ENCODE measurements around the gene ZNF619. TPM values are rescaled to one million over a fixed set of nuclear protein-coding genes. Genes with fewer than 3 reads are reported as not detected.
A peak's percentile ranks its signal among the peaks of the same experiment; 100 is the strongest.

The ZNF619 gene
- total and polyA plus RNA-seq, 2 of the 13 experiments (the other 11 are each of a cell fraction or from before 2014, with no cell fraction given), result 0.83 to 5.2 TPM

DNA sequence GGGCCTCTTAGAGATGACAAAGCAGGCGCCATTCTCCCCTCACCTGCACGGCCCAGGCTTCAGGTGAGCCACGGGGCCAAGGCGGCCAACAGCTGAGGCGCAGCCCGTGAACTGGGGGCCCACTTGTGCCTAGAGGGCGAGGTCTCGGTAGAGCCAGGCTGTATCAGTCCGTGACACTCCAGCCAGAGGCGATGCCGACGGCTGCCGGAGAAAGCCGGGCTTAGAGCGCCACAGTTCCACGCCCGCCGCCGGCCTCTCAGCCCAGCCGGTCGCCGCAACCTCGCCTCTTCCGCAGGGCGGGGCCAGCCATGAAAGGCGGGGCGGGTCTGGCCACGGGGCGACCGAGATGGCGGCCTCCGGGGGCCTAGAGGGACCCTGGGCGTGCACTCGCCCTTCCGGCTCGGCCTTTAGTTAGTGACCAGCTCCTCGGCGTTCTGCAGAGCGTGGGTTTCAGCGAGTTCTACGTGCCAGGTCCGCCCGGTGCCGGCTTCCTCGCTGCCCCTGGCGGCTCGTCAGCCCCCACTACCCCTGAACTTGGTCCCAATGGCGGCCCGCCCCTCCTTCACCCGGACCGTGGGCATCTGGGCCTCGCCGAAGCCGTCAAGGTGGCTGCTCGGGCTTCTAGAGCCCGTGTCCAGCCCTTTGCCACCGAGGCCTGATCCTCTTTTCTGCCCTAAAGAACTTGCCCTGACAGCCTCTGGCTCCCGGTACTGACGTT, 47.8 kb downstream of the ZNF619 start, which contains the start of gene ZNF621 (continued):
- TF ChIP-seq, protein P1, sequence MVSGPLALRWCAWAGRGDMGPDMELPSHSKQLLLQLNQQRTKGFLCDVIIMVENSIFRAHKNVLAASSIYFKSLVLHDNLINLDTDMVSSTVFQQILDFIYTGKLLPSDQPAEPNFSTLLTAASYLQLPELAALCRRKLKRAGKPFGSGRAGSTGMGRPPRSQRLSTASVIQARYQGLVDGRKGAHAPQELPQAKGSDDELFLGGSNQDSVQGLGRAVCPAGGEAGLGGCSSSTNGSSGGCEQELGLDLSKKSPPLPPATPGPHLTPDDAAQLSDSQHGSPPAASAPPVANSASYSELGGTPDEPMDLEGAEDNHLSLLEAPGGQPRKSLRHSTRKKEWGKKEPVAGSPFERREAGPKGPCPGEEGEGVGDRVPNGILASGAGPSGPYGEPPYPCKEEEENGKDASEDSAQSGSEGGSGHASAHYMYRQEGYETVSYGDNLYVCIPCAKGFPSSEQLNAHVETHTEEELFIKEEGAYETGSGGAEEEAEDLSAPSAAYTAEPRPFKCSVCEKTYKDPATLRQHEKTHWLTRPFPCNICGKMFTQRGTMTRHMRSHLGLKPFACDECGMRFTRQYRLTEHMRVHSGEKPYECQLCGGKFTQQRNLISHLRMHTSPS (CRISPR knock-in tag; IDR thresholded peaks at IDR 0.05; ENCODE audit: low read depth), result no peak; the same call in 1 of the 2 replicates
- no peak for TF ChIP-seq ZNF282 (IDR thresholded peaks at IDR 0.05; ENCODE audit: partially characterized antibody)
- TF ChIP-seq, protein P2, sequence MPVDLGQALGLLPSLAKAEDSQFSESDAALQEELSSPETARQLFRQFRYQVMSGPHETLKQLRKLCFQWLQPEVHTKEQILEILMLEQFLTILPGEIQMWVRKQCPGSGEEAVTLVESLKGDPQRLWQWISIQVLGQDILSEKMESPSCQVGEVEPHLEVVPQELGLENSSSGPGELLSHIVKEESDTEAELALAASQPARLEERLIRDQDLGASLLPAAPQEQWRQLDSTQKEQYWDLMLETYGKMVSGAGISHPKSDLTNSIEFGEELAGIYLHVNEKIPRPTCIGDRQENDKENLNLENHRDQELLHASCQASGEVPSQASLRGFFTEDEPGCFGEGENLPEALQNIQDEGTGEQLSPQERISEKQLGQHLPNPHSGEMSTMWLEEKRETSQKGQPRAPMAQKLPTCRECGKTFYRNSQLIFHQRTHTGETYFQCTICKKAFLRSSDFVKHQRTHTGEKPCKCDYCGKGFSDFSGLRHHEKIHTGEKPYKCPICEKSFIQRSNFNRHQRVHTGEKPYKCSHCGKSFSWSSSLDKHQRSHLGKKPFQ (CRISPR knock-in tag; IDR thresholded peaks at IDR 0.05; ENCODE audit: insufficient replicate concordance), result peak; percentile 44
- no peak for TF ChIP-seq ZNF780A (CRISPR knock-in tag; IDR thresholded peaks at IDR 0.05)
- TF ChIP-seq, protein P3, sequence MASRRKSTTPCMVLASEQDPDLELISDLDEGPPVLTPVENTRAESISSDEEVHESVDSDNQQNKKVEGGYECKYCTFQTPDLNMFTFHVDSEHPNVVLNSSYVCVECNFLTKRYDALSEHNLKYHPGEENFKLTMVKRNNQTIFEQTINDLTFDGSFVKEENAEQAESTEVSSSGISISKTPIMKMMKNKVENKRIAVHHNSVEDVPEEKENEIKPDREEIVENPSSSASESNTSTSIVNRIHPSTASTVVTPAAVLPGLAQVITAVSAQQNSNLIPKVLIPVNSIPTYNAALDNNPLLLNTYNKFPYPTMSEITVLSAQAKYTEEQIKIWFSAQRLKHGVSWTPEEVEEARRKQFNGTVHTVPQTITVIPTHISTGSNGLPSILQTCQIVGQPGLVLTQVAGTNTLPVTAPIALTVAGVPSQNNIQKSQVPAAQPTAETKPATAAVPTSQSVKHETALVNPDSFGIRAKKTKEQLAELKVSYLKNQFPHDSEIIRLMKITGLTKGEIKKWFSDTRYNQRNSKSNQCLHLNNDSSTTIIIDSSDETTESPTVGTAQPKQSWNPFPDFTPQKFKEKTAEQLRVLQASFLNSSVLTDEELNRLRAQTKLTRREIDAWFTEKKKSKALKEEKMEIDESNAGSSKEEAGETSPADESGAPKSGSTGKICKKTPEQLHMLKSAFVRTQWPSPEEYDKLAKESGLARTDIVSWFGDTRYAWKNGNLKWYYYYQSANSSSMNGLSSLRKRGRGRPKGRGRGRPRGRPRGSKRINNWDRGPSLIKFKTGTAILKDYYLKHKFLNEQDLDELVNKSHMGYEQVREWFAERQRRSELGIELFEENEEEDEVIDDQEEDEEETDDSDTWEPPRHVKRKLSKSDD (CRISPR knock-in tag; IDR thresholded peaks at IDR 0.05; ENCODE audit: low read depth), result peak; percentile 49; the same call in 1 of the 2 replicates
- TF ChIP-seq ZNF75D (CRISPR knock-in tag; IDR thresholded peaks at IDR 0.05; ENCODE audit: borderline replicate concordance), result no peak
- TF ChIP-seq, protein P4, sequence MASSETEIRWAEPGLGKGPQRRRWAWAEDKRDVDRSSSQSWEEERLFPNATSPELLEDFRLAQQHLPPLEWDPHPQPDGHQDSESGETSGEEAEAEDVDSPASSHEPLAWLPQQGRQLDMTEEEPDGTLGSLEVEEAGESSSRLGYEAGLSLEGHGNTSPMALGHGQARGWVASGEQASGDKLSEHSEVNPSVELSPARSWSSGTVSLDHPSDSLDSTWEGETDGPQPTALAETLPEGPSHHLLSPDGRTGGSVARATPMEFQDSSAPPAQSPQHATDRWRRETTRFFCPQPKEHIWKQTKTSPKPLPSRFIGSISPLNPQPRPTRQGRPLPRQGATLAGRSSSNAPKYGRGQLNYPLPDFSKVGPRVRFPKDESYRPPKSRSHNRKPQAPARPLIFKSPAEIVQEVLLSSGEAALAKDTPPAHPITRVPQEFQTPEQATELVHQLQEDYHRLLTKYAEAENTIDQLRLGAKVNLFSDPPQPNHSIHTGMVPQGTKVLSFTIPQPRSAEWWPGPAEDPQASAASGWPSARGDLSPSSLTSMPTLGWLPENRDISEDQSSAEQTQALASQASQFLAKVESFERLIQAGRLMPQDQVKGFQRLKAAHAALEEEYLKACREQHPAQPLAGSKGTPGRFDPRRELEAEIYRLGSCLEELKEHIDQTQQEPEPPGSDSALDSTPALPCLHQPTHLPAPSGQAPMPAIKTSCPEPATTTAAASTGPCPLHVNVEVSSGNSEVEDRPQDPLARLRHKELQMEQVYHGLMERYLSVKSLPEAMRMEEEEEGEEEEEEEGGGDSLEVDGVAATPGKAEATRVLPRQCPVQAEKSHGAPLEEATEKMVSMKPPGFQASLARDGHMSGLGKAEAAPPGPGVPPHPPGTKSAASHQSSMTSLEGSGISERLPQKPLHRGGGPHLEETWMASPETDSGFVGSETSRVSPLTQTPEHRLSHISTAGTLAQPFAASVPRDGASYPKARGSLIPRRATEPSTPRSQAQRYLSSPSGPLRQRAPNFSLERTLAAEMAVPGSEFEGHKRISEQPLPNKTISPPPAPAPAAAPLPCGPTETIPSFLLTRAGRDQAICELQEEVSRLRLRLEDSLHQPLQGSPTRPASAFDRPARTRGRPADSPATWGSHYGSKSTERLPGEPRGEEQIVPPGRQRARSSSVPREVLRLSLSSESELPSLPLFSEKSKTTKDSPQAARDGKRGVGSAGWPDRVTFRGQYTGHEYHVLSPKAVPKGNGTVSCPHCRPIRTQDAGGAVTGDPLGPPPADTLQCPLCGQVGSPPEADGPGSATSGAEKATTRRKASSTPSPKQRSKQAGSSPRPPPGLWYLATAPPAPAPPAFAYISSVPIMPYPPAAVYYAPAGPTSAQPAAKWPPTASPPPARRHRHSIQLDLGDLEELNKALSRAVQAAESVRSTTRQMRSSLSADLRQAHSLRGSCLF (CRISPR knock-in tag; IDR thresholded peaks at IDR 0.05; ENCODE audit: borderline replicate concordance), result 0 out of 2 replicates have a peak, but pooled peaks have one; percentile 69
- peak; percentile 91 for TF ChIP-seq ELF1 (CRISPR knock-in tag; IDR thresholded peaks at IDR 0.05)
- TF ChIP-seq ZNF430 (CRISPR knock-in tag; IDR thresholded peaks at IDR 0.05), result 0 out of 2 replicates have a peak, but pooled peaks have one; percentile 74

All from HepG2 (cell line).